GM18520 (cell line): ENCODE data around the gene INTS1.

ENCODE experiments used
- ATAC-seq: cut with Tn5 transposase; IDR thresholded peaks from one replicate; pipeline ENCODE4 v1.9.1; 2021; ENCODE audit not compliant: unreplicated experiment

Gene INTS1

GRCh38 chr7:1503816-1504775, at the start of gene INTS1:
Gene INTS1, minus strand, starts transcription at chr7:1504389. Its CDS starts 429 bp downstream, at chr7:1503960.
- peak; percentile 88 for ATAC-seq

GRCh38 chr7:1553512-1554210, 49.5 kb upstream of the INTS1 start:
- no peak for ATAC-seq

GRCh38 chr7:1552200-1552599, 48.0 kb upstream of the INTS1 start:
- ATAC-seq = no peak

- no peak for ATAC-seq
These were observed 46.6 kb upstream of the INTS1 start for GRCh38 chr7:1550846-1551155.

GRCh38 chr7:1550005-1550845, 46.0 kb upstream of the INTS1 start:
- no peak for ATAC-seq

- no peak for ATAC-seq
These were observed 45.3 kb upstream of the INTS1 start for GRCh38 chr7:1549357-1550004.

GRCh38 chr7:1548944-1549343, 44.8 kb upstream of the INTS1 start:
- no peak for ATAC-seq

- ATAC-seq = no peak
These were observed 44.2 kb upstream of the INTS1 start for GRCh38 chr7:1548438-1548831.

GRCh38 chr7:1547777-1548437, 43.7 kb upstream of the INTS1 start:
- no peak for ATAC-seq

GRCh38 chr7:1546909-1547776, 43.0 kb upstream of the INTS1 start:
- no peak for ATAC-seq

GRCh38 chr7:1546274-1546908, 42.2 kb upstream of the INTS1 start:
- no peak for ATAC-seq

- no peak for ATAC-seq
These were observed 41.4 kb upstream of the INTS1 start for GRCh38 chr7:1545417-1546246.

- ATAC-seq = no peak
These were observed 40.8 kb upstream of the INTS1 start for GRCh38 chr7:1544896-1545416.

GRCh38 chr7:1544178-1544895, 40.1 kb upstream of the INTS1 start:
- ATAC-seq = no peak

- no peak for ATAC-seq
These were observed 39.6 kb upstream of the INTS1 start for GRCh38 chr7:1543826-1544177.

- no peak for ATAC-seq
These were observed 38.9 kb upstream of the INTS1 start for GRCh38 chr7:1542841-1543747.
